ENCODE data around the gene CIDEC.
A peak's percentile ranks its signal among the peaks of the same experiment; 100 is the strongest.

Gene CIDEC

DNA sequence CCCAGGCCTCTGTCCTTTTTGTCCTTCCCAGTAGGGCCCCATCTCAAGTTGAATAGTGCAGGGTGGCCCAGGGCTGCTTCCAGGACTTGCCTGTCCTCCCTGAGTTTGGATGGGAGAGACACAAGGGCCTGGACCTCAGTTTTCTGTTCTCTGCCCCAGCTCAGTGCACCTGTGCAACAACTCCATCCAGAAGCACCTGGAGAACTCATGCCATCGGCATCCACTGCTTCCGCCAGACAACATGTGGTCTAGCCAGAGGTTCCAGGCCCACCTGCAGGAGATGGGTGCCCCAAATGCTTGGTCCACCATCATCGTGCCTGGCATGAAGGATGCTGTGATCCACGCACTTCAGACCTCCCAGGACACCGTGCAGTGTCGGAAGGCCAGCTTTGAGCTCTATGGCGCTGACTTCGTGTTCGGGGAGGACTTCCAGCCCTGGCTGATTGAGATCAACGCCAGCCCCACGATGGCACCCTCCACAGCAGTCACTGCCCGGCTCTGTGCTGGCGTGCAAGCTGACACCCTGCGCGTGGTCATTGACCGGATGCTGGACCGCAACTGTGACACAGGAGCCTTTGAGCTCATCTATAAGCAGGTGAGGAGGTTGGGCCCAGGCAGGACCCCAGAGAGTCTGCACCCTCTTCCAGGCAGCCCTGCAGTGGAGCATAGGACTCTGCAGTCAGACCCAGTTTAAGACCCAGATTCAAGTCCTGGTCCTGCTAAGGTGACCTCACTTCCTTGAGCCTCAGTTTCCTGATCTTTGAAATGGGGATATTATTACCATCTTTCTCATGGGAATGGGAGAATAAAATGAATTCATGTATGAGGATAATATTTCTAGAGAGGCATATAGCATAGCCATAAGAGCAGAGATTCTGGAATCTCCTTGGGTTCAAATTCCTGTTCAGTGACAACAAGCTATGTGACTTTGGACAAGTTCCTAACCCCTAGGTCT lies 51.0 kb downstream of the CIDEC start:
- Histone ChIP-seq H3K4me1 (ENCODE audit: control insufficient read depth in 2 of 2, insufficient read depth in 1 of 2, low read depth in 1 of 2, low read length in 2 of 2) (no peaks in the 10 kb centered on the region), H3K23ac (ENCODE audit: low read depth, low read length, poor library complexity) (peak overlapping the region; percentile 34), H3K27ac (replicated peaks; ENCODE audit: low read length) (peak overlapping the region; percentile 23), H3K79me1 (ENCODE audit: low read depth, low read length) (peaks cover 2% of the 10 kb centered on the region), H3K9me3 (replicated peaks in 1 of 2; ENCODE audit: control insufficient read depth in 2 of 2, insufficient read depth in 1 of 2, low read depth in 1 of 2, low read length in 2 of 2) (no peaks in the 10 kb centered on the region), H2AFZ (ENCODE audit: low read length) (no peak overlapping the region), H3K14ac (ENCODE audit: low read length) (no peak overlapping the region), H3K36me3 (replicated peaks in 1 of 2; ENCODE audit: control insufficient read depth in 2 of 2, insufficient read depth in 2 of 2, low read length in 2 of 2) (peaks cover 10 to 74% of the 10 kb centered on the region in 2 donors), H3K4ac (ENCODE audit: low read length) (no peak overlapping the region), H2BK5ac (ENCODE audit: low read length) (no peak overlapping the region), H3K4me2 (ENCODE audit: insufficient read depth, low read length, poor library complexity, severe bottlenecking) (no peak overlapping the region), H3K9ac (ENCODE audit: low read depth, low read length, poor library complexity) (no peak overlapping the region), H4K8ac (ENCODE audit: low read depth, low read length) (no peak overlapping the region), H4K91ac (ENCODE audit: low read depth, low read length, poor library complexity) (no peak overlapping the region), H2BK15ac (ENCODE audit: low read length) (no peak overlapping the region), H3K27me3 (ENCODE audit: control insufficient read depth in 3 of 3, insufficient read depth in 3 of 3, low read depth in 1 of 3, low read length in 3 of 3) (no peaks in the 10 kb centered on the region), H2BK12ac (ENCODE audit: low read length) (no peak overlapping the region), H3K18ac (ENCODE audit: low read length) (no peak overlapping the region), H2AK5ac (ENCODE audit: low read depth, low read length) (no peak overlapping the region), H2BK120ac (ENCODE audit: low read depth, low read length) (no peak overlapping the region), H3K4me3 (ENCODE audit: low read length in 2 of 2) (no peak overlapping the region)
- no CpG with 5 or more reads among the region's 17 CpGs for WGBS, 2 donors (ENCODE audit: extremely low coverage in 2 of 2, insufficient read length in 2 of 2, insufficient replicate concordance in 1 of 2)
- DNase-seq (ENCODE audit: low spot score): no peak

DNA sequence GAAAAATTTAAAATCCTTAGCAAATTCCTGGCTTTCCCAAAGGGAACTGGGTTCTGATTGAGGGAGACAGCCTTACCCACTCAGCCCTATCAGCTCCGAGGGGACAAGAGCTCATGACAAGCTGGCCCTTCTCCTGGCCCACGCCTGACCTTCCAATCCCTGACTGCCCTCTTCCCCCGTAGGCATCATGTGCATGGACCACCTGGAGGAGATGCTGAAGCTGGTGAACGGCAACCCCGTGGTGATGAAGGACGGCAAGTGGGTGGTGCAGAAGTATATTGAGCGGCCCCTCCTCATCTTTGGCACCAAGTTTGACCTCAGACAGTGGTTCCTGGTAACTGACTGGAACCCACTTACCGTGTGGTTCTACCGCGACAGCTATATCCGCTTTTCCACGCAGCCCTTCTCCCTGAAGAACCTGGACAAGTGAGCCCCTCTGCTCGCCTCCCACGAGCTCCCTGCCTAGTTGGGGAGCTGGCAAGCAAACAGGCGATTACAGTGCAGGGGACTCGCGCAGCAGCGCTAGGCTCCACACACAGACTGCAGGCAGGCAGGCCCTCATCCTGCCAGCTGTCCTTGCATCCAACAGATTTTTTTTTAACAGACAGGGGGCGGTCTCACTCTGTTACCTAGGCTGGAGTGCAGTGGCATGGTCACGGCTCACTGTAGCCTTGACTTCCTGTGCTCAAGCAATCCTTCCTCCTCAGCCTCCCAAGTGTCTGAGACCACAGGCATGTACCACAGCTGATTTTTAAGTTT lies 53.1 kb downstream of the CIDEC start:
- H3K23ac ChIP-seq (ENCODE audit: low read depth, low read length, poor library complexity): no peak overlapping the region
- H3K14ac ChIP-seq (ENCODE audit: low read length): no peak overlapping the region
- H2AFZ ChIP-seq (ENCODE audit: low read length): no peak overlapping the region
- H3K18ac ChIP-seq (ENCODE audit: low read length): peak overlapping the region; percentile 76
- DNase-seq (ENCODE audit: low spot score): no peak
- H2BK5ac ChIP-seq (ENCODE audit: low read length): peak overlapping the region; percentile 2
- peaks cover 2% of the 10 kb centered on the region for H3K79me1 ChIP-seq (ENCODE audit: low read depth, low read length)
- no peak overlapping the region for H3K27ac ChIP-seq (replicated peaks; ENCODE audit: low read length)
- no peak overlapping the region for H3K4me2 ChIP-seq (ENCODE audit: insufficient read depth, low read length, poor library complexity, severe bottlenecking)
- no peaks in the 10 kb centered on the region for H3K4me1 ChIP-seq (ENCODE audit: control insufficient read depth in 2 of 2, insufficient read depth in 1 of 2, low read depth in 1 of 2, low read length in 2 of 2)
- H2BK120ac ChIP-seq (ENCODE audit: low read depth, low read length): no peak overlapping the region
- H3K9ac ChIP-seq (ENCODE audit: low read depth, low read length, poor library complexity): peak overlapping the region; percentile 44
- H2BK12ac ChIP-seq (ENCODE audit: low read length): no peak overlapping the region
- H2AK5ac ChIP-seq (ENCODE audit: low read depth, low read length): no peak overlapping the region
- H3K9me3 ChIP-seq (replicated peaks in 1 of 2; ENCODE audit: control insufficient read depth in 2 of 2, insufficient read depth in 1 of 2, low read depth in 1 of 2, low read length in 2 of 2): no peaks in the 10 kb centered on the region
- no peaks in the 10 kb centered on the region for H3K27me3 ChIP-seq (ENCODE audit: control insufficient read depth in 3 of 3, insufficient read depth in 3 of 3, low read depth in 1 of 3, low read length in 3 of 3)
- H3K36me3 ChIP-seq (replicated peaks in 1 of 2; ENCODE audit: control insufficient read depth in 2 of 2, insufficient read depth in 2 of 2, low read length in 2 of 2): peaks cover 5 to 62% of the 10 kb centered on the region in 2 donors
- no peak overlapping the region for H3K4me3 ChIP-seq (ENCODE audit: low read length in 2 of 2)
- no peak overlapping the region for H4K8ac ChIP-seq (ENCODE audit: low read depth, low read length)
- no CpG with 5 or more reads among the region's 20 CpGs for WGBS, 2 donors (ENCODE audit: extremely low coverage in 2 of 2, insufficient read length in 2 of 2, insufficient replicate concordance in 1 of 2)
- no peak overlapping the region for H2BK15ac ChIP-seq (ENCODE audit: low read length)
- no peak overlapping the region for H4K91ac ChIP-seq (ENCODE audit: low read depth, low read length, poor library complexity)
- no peak overlapping the region for H3K4ac ChIP-seq (ENCODE audit: low read length)

DNA sequence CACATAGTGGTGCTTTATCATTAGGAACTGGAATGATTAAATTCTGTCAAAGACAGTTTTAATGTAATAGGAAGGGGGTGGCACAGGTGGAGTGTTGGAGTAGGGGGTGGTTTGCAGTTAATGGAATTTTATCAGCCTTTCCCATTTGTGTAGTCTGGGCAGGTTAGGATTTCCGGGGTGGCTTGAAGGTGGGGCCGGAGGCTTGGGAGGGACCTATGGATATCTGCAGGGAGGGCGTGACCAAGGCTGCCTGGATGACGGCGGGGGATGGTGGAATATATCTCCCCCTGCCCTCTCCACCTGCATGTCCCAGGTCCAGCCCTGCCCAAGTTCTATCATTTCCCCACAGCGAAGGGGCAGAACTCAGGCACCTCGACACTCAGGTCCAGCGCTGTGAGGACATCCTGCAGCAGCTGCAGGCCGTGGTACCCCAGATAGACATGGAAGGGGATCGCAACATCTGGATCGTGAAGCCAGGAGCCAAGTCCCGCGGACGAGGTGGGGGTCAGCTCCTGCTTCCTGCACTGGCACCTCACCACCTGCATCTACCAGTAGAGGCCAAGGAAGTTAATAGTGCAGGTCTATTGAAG lies 54.5 kb downstream of the CIDEC start:
- no peak overlapping the region for H3K4ac ChIP-seq (ENCODE audit: low read length)
- H3K18ac ChIP-seq (ENCODE audit: low read length): no peak overlapping the region
- no peak overlapping the region for H4K8ac ChIP-seq (ENCODE audit: low read depth, low read length)
- no peaks in the 10 kb centered on the region for H3K9me3 ChIP-seq (replicated peaks in 1 of 2; ENCODE audit: control insufficient read depth in 2 of 2, insufficient read depth in 1 of 2, low read depth in 1 of 2, low read length in 2 of 2)
- H3K4me2 ChIP-seq (ENCODE audit: insufficient read depth, low read length, poor library complexity, severe bottlenecking): no peak overlapping the region
- no peak overlapping the region for H2BK5ac ChIP-seq (ENCODE audit: low read length)
- no peaks in the 10 kb centered on the region for H3K4me1 ChIP-seq (ENCODE audit: control insufficient read depth in 2 of 2, insufficient read depth in 1 of 2, low read depth in 1 of 2, low read length in 2 of 2)
- no peak overlapping the region for H2AFZ ChIP-seq (ENCODE audit: low read length)
- no CpG with 5 or more reads among the region's 14 CpGs for WGBS, 2 donors (ENCODE audit: extremely low coverage in 2 of 2, insufficient read length in 2 of 2, insufficient replicate concordance in 1 of 2)
- H3K27ac ChIP-seq (replicated peaks; ENCODE audit: low read length): no peak overlapping the region
- no peak overlapping the region for H2BK120ac ChIP-seq (ENCODE audit: low read depth, low read length)
- no peak overlapping the region for H2BK12ac ChIP-seq (ENCODE audit: low read length)
- DNase-seq (ENCODE audit: low spot score): no peak
- no peak overlapping the region for H2AK5ac ChIP-seq (ENCODE audit: low read depth, low read length)
- no peak overlapping the region for H2BK15ac ChIP-seq (ENCODE audit: low read length)
- H3K14ac ChIP-seq (ENCODE audit: low read length): no peak overlapping the region
- peak overlapping the region; percentile 64 for H3K9ac ChIP-seq (ENCODE audit: low read depth, low read length, poor library complexity)
- H3K4me3 ChIP-seq (ENCODE audit: low read length in 2 of 2): no peak overlapping the region
- peaks cover 2% of the 10 kb centered on the region for H3K79me1 ChIP-seq (ENCODE audit: low read depth, low read length)
- H4K91ac ChIP-seq (ENCODE audit: low read depth, low read length, poor library complexity): no peak overlapping the region
- H3K23ac ChIP-seq (ENCODE audit: low read depth, low read length, poor library complexity): no peak overlapping the region
- H3K36me3 ChIP-seq (replicated peaks in 1 of 2; ENCODE audit: control insufficient read depth in 2 of 2, insufficient read depth in 2 of 2, low read length in 2 of 2): peaks cover 7 to 58% of the 10 kb centered on the region in 2 donors
- H3K27me3 ChIP-seq (ENCODE audit: control insufficient read depth in 3 of 3, insufficient read depth in 3 of 3, low read depth in 1 of 3, low read length in 3 of 3): no peaks in the 10 kb centered on the region

DNA sequence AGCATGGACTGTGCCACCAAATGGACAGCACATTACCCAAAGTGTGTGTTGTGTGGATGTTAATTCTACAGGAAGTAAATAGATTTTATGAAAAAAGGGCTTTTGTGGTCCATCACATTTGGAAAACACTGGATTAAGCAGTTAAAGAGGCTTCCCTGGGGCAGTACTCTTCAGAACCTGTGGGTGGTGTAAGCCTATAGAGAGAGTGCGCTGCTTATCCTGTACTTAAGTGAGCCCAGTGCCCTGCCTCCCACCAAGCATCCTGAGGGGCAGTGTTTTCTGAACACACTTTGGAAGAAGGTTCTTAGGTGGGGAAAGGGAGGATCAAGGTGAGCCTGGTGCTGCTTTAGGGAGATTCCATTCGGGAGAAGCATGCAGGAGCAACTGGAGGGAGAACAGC lies 59.1 kb downstream of the CIDEC start:
- no peak overlapping the region for H2BK5ac ChIP-seq (ENCODE audit: low read length)
- no peak for DNase-seq (ENCODE audit: low spot score)
- H3K27ac ChIP-seq (replicated peaks; ENCODE audit: low read length): no peak overlapping the region

More for the DNA sequence above, 59.1 kb downstream of the CIDEC start:
- no peak overlapping the region for H2BK15ac ChIP-seq (ENCODE audit: low read length)
- no peak overlapping the region for H3K14ac ChIP-seq (ENCODE audit: low read length)
- H3K4me3 ChIP-seq (ENCODE audit: low read length in 2 of 2): no peak overlapping the region
- H3K36me3 ChIP-seq (replicated peaks in 1 of 2; ENCODE audit: control insufficient read depth in 2 of 2, insufficient read depth in 2 of 2, low read length in 2 of 2): peaks cover 4 to 39% of the 10 kb centered on the region in 2 donors
- H4K8ac ChIP-seq (ENCODE audit: low read depth, low read length): no peak overlapping the region
- H3K4ac ChIP-seq (ENCODE audit: low read length): no peak overlapping the region
- H3K9ac ChIP-seq (ENCODE audit: low read depth, low read length, poor library complexity): no peak overlapping the region
- no CpG with 5 or more reads among the region's 2 CpGs for WGBS, 2 donors (ENCODE audit: extremely low coverage in 2 of 2, insufficient read length in 2 of 2, insufficient replicate concordance in 1 of 2)
- H3K4me1 ChIP-seq (ENCODE audit: control insufficient read depth in 2 of 2, insufficient read depth in 1 of 2, low read depth in 1 of 2, low read length in 2 of 2): no peaks in the 10 kb centered on the region
- H4K91ac ChIP-seq (ENCODE audit: low read depth, low read length, poor library complexity): no peak overlapping the region
- no peak overlapping the region for H2AFZ ChIP-seq (ENCODE audit: low read length)
- no peak overlapping the region for H3K18ac ChIP-seq (ENCODE audit: low read length)
- no peaks in the 10 kb centered on the region for H3K9me3 ChIP-seq (replicated peaks in 1 of 2; ENCODE audit: control insufficient read depth in 2 of 2, insufficient read depth in 1 of 2, low read depth in 1 of 2, low read length in 2 of 2)
- no peak overlapping the region for H3K4me2 ChIP-seq (ENCODE audit: insufficient read depth, low read length, poor library complexity, severe bottlenecking)
- H3K27me3 ChIP-seq (ENCODE audit: control insufficient read depth in 3 of 3, insufficient read depth in 3 of 3, low read depth in 1 of 3, low read length in 3 of 3): no peaks in the 10 kb centered on the region
- H2AK5ac ChIP-seq (ENCODE audit: low read depth, low read length): no peak overlapping the region
- peaks cover 2% of the 10 kb centered on the region for H3K79me1 ChIP-seq (ENCODE audit: low read depth, low read length)
- H2BK12ac ChIP-seq (ENCODE audit: low read length): no peak overlapping the region
- no peak overlapping the region for H2BK120ac ChIP-seq (ENCODE audit: low read depth, low read length)
- no peak overlapping the region for H3K23ac ChIP-seq (ENCODE audit: low read depth, low read length, poor library complexity)

Measured in neuronal stem cell (in vitro differentiated cells).